RWPE2 (cell line): ENCODE measurements around the gene FOXN3.

Experiments used
- ATAC-seq: fragments of 200-7000 bp; cut with Tn5 transposase; 3 replicates; pipeline ENCODE4 v1.9.1; 2021; ENCODE audit warnings: low read depth
- DNase-seq: peaks from one replicate; pipeline ENCODE4 v3.0.0-alpha.2; 2020; ENCODE audit warnings: low spot score
- H3K27ac ChIP-seq: fragments of 450-650 bp; 2 replicates; pipeline ENCODE4 v1.5.1; 2017; ENCODE audit warnings: mild to moderate bottlenecking; ENCODE audit not compliant: poor library complexity, severe bottlenecking
- H3K27me3 ChIP-seq: fragments of 250-450 bp; sonication (Bioruptor Pico); 2 replicates; pipeline ENCODE4 v1.5.1; 2021; ENCODE audit warnings: mild to moderate bottlenecking, moderate library complexity; ENCODE audit not compliant: insufficient read depth, poor library complexity, severe bottlenecking
- H3K36me3 ChIP-seq: fragments of 250-450 bp; sonication (Bioruptor Pico); 2 replicates; pipeline ENCODE4 v1.5.1; 2020; ENCODE audit warnings: low read depth, mild to moderate bottlenecking, moderate library complexity
- H3K4me1 ChIP-seq: fragments of 250-450 bp; sonication (Bioruptor Pico); 2 replicates; pipeline ENCODE4 v1.5.1; 2021; ENCODE audit warnings: mild to moderate bottlenecking, moderate library complexity; ENCODE audit not compliant: insufficient read depth, poor library complexity, severe bottlenecking
- H3K4me3 ChIP-seq: fragments of 250-450 bp; sonication (Bioruptor Pico); 2 replicates; pipeline ENCODE4 v1.5.1; 2021; ENCODE audit warnings: mild to moderate bottlenecking, moderate library complexity; ENCODE audit not compliant: severe bottlenecking
- H3K9me3 ChIP-seq: fragments of 250-450 bp; sonication (Bioruptor Pico); 2 replicates; pipeline ENCODE4 v1.5.1; 2021; ENCODE audit warnings: mild to moderate bottlenecking, moderate library complexity; ENCODE audit not compliant: severe bottlenecking
- TF ChIP-seq, protein P1 (sequence below): fragments of 450-650 bp; IDR thresholded peaks from one replicate; pipeline ENCODE4 v1.5.1; 2017; ENCODE audit warnings: mild to moderate bottlenecking, moderate library complexity; ENCODE audit not compliant: poor library complexity, severe bottlenecking

The FOXN3 gene

DNA sequence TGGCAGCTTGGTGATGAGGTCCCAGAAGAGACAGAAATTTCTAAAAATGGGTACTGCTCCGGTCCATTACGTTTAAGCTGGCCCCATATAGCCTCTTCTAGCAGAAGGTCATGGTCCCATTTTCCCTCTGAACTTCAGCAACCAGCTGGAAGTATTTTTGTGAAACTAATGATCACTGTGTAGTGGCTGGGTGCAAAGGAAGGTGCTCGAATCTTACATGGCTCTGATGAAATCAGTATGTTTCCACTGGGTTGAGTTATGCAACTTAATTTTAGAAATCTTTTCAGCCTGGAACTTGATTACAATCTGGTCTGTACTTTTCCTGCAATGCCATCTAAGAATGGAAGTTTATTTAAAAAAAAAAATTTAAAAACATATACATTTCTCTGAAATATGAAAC is 228.5 kb downstream of the FOXN3 start:
- Histone ChIP-seq H3K27me3 (no peaks in the 10 kb centered on the region), H3K27ac (no peak overlapping the region), H3K4me1 (peaks cover 10% of the 10 kb centered on the region), H3K9me3 (no peaks in the 10 kb centered on the region), H3K4me3 (no peak overlapping the region), H3K36me3 (no peaks in the 10 kb centered on the region)
- ATAC-seq (no peak), DNase-seq (no peak)
- TF ChIP-seq, protein P1, sequence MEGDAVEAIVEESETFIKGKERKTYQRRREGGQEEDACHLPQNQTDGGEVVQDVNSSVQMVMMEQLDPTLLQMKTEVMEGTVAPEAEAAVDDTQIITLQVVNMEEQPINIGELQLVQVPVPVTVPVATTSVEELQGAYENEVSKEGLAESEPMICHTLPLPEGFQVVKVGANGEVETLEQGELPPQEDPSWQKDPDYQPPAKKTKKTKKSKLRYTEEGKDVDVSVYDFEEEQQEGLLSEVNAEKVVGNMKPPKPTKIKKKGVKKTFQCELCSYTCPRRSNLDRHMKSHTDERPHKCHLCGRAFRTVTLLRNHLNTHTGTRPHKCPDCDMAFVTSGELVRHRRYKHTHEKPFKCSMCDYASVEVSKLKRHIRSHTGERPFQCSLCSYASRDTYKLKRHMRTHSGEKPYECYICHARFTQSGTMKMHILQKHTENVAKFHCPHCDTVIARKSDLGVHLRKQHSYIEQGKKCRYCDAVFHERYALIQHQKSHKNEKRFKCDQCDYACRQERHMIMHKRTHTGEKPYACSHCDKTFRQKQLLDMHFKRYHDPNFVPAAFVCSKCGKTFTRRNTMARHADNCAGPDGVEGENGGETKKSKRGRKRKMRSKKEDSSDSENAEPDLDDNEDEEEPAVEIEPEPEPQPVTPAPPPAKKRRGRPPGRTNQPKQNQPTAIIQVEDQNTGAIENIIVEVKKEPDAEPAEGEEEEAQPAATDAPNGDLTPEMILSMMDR: no peak

DNA sequence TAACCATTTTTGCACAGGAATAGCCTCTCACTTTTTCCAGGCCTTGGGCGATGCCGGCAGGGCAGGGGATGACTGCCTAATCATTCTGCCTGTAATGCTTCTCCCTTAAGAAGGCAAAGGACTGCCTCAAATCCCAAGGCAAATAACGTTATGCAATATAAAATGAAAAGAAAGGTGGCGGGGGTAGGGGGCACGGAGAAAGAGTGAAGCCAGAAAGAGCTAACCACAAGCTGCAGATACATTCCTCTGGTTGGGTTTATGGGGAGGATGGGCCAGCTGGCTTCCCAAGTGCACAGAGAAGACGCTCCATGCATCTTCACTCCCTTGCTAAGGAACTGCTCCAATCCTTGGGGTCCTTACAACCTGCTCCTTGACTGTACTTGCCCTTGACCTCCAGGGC is 229.5 kb downstream of the FOXN3 start:
- Histone ChIP-seq H3K9me3 (no peaks in the 10 kb centered on the region), H3K36me3 (no peaks in the 10 kb centered on the region), H3K27ac (no peak overlapping the region), H3K4me1 (peaks cover 10% of the 10 kb centered on the region), H3K4me3 (no peak overlapping the region), H3K27me3 (no peaks in the 10 kb centered on the region)
- ATAC-seq: no peak
- DNase-seq: no peak
- TF ChIP-seq, protein P1: no peak

DNA sequence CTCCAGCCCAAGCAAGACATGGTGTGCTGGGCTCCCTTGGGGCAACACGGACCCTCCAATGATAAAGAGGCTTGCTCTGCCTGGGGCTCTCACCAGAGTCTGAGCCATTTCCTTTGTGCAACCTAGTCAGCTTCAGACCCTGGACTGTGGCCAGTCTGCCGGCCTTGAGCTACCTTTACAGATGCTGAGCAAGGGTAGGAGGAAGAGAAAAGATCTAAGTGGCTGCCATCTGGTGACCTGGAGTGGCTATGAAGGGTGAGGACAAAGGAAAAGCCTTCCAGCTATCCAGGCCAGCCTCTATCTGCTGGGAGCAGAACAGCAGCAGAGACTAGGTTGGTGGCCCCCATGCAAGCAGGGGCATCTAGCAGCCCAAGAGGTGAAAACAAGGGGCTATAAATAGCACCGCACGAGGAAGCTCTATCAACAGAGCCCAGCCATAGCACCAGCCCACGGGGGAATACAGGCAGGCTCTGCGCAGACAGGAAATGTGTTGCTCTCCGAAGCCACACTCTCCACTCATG is 230.1 kb downstream of the FOXN3 start:
- Histone ChIP-seq H3K27ac (no peak overlapping the region), H3K27me3 (no peaks in the 10 kb centered on the region), H3K36me3 (no peaks in the 10 kb centered on the region), H3K9me3 (no peaks in the 10 kb centered on the region), H3K4me3 (no peak overlapping the region), H3K4me1 (peaks cover 10% of the 10 kb centered on the region)
- DNase-seq (no peak), ATAC-seq (no peak)
- TF ChIP-seq, protein P1: no peak

DNA sequence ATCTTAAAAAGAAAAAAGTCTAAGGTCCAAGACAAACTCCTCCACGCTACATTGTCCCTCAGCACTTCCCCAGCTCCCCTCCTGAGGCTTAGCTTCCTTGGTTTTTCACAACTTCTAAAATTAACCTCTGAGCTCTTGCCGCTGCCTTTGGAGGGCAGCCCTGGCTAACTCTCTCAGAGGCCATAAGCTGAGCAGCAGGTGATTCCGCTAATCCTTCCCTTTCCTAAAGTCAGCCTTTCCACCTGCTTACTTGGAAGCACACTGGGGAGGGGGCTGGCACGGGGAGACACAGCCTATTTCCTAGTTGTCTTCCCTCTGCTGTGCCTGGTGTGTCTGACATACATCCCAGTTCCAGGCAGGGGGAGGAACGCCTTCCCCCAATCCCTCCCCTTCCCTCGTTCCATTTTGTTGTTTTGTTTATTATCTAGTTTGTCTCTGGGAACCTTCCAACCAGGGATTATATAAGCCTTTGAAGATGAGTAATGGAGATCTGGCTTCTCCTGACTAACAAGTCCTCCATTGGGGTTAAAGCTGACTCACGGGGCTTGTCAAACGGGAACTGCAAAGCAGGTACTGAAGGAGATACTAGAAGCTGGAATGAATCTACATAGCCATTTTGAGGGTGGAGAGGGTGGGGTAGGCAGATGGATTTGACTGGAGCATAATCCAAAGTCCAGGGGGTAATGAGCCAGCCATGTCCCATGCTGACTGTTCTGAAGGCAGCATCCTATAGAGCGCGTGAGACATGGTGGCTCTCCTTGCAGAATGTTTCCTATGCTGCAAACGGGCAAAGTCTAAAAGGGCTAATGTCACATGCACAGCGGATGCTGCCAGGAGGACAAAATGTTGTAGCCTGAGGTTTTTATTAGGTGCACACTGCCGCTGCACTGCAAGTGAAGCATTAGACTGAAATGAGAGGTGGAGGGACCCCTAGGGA is 230.8 kb downstream of the FOXN3 start:
- Histone ChIP-seq H3K4me3 (no peak overlapping the region), H3K27ac (no peak overlapping the region), H3K9me3 (no peaks in the 10 kb centered on the region), H3K4me1 (peaks cover 10% of the 10 kb centered on the region), H3K36me3 (no peaks in the 10 kb centered on the region), H3K27me3 (no peaks in the 10 kb centered on the region)
- DNase-seq (no peak), ATAC-seq (peak; percentile 97)
- TF ChIP-seq, protein P1: no peak

DNA sequence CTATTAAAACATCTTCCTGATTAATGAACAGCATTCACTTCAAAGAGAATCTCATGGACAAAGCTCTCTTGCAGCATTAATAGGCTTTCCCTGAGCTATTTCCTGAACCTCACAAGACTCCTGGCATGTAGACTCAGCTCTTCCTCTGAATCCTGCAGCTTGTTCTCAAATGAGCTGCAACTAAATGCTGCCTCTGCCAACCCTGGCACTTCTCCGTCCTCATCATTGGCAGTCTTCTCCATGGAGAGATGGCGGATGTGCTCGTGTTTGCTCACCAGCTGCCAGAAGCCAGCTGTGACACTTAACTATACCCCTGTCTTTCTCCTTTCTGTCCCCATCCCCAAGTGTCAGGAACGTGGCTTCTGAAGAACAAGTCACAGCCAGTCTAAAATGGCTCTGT is 232.1 kb downstream of the FOXN3 start:
- Histone ChIP-seq H3K4me1 (peaks cover 10% of the 10 kb centered on the region), H3K9me3 (no peaks in the 10 kb centered on the region), H3K36me3 (no peaks in the 10 kb centered on the region), H3K27ac (no peak overlapping the region), H3K4me3 (no peak overlapping the region), H3K27me3 (no peaks in the 10 kb centered on the region)
- TF ChIP-seq, protein P1: no peak
- ATAC-seq (no peak), DNase-seq (no peak)
